Osteocyte (in vitro differentiated cells): ENCODE data around the gene NTSR1. TPM values are rescaled to one million over a fixed set of nuclear protein-coding genes. Genes with fewer than 3 reads are reported as not detected.

Experiments used
- DNase-seq: peaks from one replicate; pipeline ENCODE4 v3.0.0; 2021; ENCODE audit warnings: mixed read lengths; ENCODE audit not compliant: unreplicated experiment; ENCODE audit errors: extremely low spot score
- H3K27ac Mint-ChIP-seq: one replicate; pipeline ENCODE4 v1.8.0; 2021; ENCODE audit warnings: mild to moderate bottlenecking, mixed read lengths; ENCODE audit not compliant: unreplicated experiment
- H3K27me3 Mint-ChIP-seq: one replicate; pipeline ENCODE4 v1.8.0; 2021; ENCODE audit warnings: mixed read lengths; ENCODE audit not compliant: unreplicated experiment
- H3K36me3 Mint-ChIP-seq: one replicate; pipeline ENCODE4 v1.8.0; 2021; ENCODE audit warnings: mixed read lengths; ENCODE audit not compliant: unreplicated experiment
- H3K4me1 Mint-ChIP-seq: one replicate; pipeline ENCODE4 v1.8.0; 2021; ENCODE audit warnings: mixed read lengths; ENCODE audit not compliant: unreplicated experiment
- H3K4me3 Mint-ChIP-seq: one replicate; pipeline ENCODE4 v1.8.0; 2021; ENCODE audit warnings: mild to moderate bottlenecking, moderate library complexity, mixed read lengths; ENCODE audit not compliant: unreplicated experiment
- H3K9me3 Mint-ChIP-seq: one replicate; pipeline ENCODE4 v1.8.0; 2021; ENCODE audit warnings: mixed read lengths; ENCODE audit not compliant: unreplicated experiment
- total RNA-seq: library from RNA; stranded (reverse); gene quantifications from 2 replicates; pipeline ENCODE4 v1.2.1, GENCODE V29; 2021
- TF ChIP-seq, protein P1 (sequence below): fragments of 200-600 bp; sonication (generic); IDR thresholded peaks from 2 replicates; pipeline ENCODE4 v1.5.0; 2021; ENCODE audit warnings: antibody characterized with exemption, mild to moderate bottlenecking, moderate library complexity

NTSR1 gene
- total RNA-seq, 1 donor from 2014 or later, result 0.11 TPM

DNA sequence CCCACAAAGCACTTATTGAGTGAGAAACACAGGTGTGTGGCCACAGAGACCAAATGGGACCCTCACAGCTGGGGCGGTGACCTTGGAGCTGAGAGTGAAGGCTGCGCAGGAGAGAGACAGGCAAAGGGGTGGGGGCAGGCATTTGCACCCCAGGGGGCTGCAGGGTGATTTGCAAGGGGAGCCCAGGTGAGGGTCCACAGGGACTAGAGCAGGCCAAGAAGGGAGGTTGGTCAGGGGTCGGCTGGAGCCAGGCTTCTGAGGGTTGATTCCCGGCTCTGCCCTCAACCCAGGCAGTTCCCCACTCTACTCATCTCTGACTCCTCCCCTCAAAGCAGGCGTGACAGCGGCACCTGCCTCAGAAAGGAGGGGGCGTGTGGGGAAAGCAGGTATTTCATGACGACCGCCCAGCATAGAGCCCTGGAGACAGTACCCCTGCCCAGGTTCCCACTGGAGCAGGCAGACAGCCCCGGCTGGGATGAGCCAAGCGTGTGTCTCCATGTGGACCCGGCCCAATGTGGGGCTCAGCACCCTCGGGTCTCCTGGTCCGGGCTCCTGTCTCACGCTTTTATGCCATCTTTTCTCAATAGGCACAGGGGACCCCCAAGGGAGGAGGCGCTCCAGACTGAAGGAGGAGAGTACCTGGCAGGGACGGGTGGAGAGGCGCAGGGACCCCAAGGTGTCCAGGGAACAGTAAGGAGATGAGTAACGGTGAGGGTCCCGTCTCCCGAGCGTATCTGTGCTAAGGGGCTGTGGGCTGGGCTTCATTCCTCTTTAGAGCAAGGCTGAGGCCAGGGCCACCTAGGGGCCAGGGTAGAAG, 84.5 kb downstream of the NTSR1 start:
- Mint-ChIP-seq H3K4me1 (peaks cover 30% of the 10 kb centered on the region), H3K9me3 (no peaks in the 10 kb centered on the region), H3K36me3 (peaks cover under 1% of the 10 kb centered on the region), H3K27me3 (peaks cover 8% of the 10 kb centered on the region), H3K27ac (no peak overlapping the region), H3K4me3 (no peak overlapping the region)
- TF ChIP-seq, protein P1, sequence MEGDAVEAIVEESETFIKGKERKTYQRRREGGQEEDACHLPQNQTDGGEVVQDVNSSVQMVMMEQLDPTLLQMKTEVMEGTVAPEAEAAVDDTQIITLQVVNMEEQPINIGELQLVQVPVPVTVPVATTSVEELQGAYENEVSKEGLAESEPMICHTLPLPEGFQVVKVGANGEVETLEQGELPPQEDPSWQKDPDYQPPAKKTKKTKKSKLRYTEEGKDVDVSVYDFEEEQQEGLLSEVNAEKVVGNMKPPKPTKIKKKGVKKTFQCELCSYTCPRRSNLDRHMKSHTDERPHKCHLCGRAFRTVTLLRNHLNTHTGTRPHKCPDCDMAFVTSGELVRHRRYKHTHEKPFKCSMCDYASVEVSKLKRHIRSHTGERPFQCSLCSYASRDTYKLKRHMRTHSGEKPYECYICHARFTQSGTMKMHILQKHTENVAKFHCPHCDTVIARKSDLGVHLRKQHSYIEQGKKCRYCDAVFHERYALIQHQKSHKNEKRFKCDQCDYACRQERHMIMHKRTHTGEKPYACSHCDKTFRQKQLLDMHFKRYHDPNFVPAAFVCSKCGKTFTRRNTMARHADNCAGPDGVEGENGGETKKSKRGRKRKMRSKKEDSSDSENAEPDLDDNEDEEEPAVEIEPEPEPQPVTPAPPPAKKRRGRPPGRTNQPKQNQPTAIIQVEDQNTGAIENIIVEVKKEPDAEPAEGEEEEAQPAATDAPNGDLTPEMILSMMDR, result no peak
- no peak for DNase-seq

DNA sequence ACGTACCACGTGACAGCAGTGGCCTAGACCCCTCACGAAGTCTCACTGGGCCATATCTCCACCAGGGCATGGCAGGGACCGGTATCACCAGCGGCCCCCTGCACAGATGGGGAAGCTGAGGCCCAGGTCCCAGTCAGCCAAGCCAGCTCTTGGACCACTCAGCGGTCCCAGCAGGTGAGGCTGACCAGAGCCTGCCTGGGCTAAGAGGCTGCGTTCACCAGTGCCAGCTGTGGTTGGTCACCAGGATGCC, 85.0 kb downstream of the NTSR1 start:
- peaks cover 2% of the 10 kb centered on the region for H3K27me3 Mint-ChIP-seq
- TF ChIP-seq, protein P1, result no peak
- no peak overlapping the region for H3K4me3 Mint-ChIP-seq
- peaks cover 6% of the 10 kb centered on the region for H3K36me3 Mint-ChIP-seq
- H3K27ac Mint-ChIP-seq, result peak overlapping the region; percentile 64
- H3K4me1 Mint-ChIP-seq, result peaks cover 34% of the 10 kb centered on the region
- DNase-seq, result no peak
- no peaks in the 10 kb centered on the region for H3K9me3 Mint-ChIP-seq

DNA sequence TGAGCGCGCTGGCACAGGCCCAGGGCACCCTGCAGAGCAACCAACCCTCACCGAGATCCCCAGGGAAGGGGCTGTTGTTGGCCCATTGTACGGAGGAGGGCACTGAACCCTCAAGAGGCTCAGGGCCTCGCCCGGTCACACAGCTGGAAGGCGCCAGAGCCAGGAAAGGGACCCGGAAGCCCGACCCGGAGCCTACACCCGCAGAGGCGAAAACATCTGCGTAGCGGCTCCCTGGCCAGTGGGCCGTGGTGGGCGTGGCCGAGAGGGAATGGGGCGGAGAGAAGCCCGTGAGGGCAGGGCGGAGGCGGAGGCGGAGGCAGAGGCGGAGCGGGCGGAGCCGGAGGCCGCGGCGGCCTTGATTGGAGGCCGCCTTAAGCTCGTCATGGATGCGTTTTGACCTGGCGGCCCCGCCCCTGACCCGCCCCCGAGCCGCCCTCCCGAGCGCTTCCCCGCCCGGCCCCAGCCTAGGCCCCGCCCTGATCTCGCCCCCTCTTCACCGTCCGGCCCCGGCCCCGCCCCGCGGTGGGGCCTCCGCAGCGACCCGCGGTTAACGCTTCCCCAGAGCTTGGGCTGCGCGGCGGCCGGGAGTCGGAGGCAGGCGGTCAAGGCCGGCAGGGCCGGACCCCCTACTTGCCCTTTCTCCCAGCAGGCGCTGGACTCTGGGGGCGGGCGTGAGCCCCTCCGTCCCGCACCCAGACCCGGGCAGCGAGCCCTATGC, 85.5 kb downstream of the NTSR1 start:
- Mint-ChIP-seq H3K27me3 (no peaks in the 10 kb centered on the region), H3K27ac (peak overlapping the region; percentile 69), H3K4me1 (peaks cover 34% of the 10 kb centered on the region), H3K4me3 (peak overlapping the region; percentile 71), H3K36me3 (peaks cover 11% of the 10 kb centered on the region), H3K9me3 (no peaks in the 10 kb centered on the region)
- DNase-seq, result peak; percentile 98
- TF ChIP-seq, protein P1, result no peak

DNA sequence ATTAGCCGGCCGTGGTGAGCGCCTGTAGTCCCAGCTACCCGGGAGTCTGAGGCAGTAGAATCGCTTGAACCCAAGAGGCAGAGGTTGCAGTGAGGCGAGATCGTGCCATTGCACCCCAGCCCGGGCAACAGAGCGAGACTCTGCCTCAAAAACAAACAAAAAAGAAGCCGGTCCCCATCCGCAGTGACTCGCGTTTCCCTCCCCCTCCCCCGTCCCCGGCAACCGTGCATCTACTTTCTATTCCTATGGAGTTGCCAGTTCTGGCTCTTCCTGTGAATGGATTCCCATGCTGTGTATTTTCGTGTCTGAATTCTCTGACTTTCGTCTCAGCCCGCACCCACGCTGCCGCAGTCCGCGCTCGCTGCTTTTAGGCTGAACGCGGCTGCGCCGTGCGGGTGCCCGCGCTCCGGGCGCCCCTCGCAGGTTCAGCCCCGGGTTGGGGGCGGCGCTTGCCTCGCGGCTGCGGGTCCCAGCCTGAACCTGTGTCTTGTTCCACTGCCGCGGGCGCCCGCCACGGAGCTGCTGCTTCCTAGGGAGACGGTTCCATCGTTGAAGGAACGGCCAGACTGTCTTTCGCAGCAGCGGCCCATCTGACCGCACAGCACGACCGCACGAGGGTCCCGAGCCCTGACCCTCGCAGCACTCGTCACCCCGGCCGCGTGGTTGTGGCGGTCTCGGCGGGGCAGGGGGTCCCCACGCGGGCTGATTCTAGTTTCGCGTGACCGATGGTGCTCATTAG, 86.6 kb downstream of the NTSR1 start:
- no peak for DNase-seq
- peaks cover 34% of the 10 kb centered on the region for H3K4me1 Mint-ChIP-seq
- no peaks in the 10 kb centered on the region for H3K9me3 Mint-ChIP-seq
- H3K36me3 Mint-ChIP-seq, result peaks cover 17% of the 10 kb centered on the region
- peak overlapping the region; percentile 77 for H3K27ac Mint-ChIP-seq
- peak overlapping the region; percentile 71 for H3K4me3 Mint-ChIP-seq
- no peaks in the 10 kb centered on the region for H3K27me3 Mint-ChIP-seq
- TF ChIP-seq, protein P1, result no peak
